Right hindlimb (tissue), 1 donor: ENCODE data around the gene DNAH1.
"Not testable (repeated sequence)": the region's sequence is repeated elsewhere in the genome, so short reads cannot be mapped to it uniquely, and the experiment has no call there.

ENCODE experiments used
- DNase-seq: peaks from one replicate; pipeline ENCODE4 v3.0.0-alpha.2; 2018

DNAH1 gene

GRCh38 chr3:52313774-52314188 is 2.3 kb upstream of the DNAH1 start:
- DNase-seq = no peak

GRCh38 chr3:52314489-52314888 is 1.6 kb upstream of the DNAH1 start:
- DNase-seq = no peak

- DNase-seq = no peak
Observed at GRCh38 chr3:52315006-52315405, 1.1 kb upstream of the DNAH1 start.

GRCh38 chr3:52317208-52318000 is 1.3 kb downstream of the DNAH1 start:
- peak; percentile 60 for DNase-seq

GRCh38 chr3:52318186-52318816 is 2.2 kb downstream of the DNAH1 start:
- peak; percentile 65 for DNase-seq

- no peak for DNase-seq
Observed at GRCh38 chr3:52319921-52320595, 3.9 kb downstream of the DNAH1 start.

- peak; percentile 7 for DNase-seq
Observed at GRCh38 chr3:52321481-52321880, 5.4 kb downstream of the DNAH1 start.

GRCh38 chr3:52322466-52322865 is 6.3 kb downstream of the DNAH1 start:
- peak; percentile 6 for DNase-seq

GRCh38 chr3:52323526-52324295 is 7.6 kb downstream of the DNAH1 start:
- peak; percentile 11 for DNase-seq

- DNase-seq = no peak
Observed at GRCh38 chr3:52324676-52325075, 8.6 kb downstream of the DNAH1 start.

- DNase-seq = no peak
Observed at GRCh38 chr3:52325686-52326085, 9.6 kb downstream of the DNAH1 start.

GRCh38 chr3:52326976-52327375 is 10.9 kb downstream of the DNAH1 start:
- no peak for DNase-seq

- no peak for DNase-seq
Observed at GRCh38 chr3:52327486-52328290, 11.6 kb downstream of the DNAH1 start.

- DNase-seq = no peak
Observed at GRCh38 chr3:52328536-52329080, 12.5 kb downstream of the DNAH1 start.

- no peak for DNase-seq
Observed at GRCh38 chr3:52330194-52330805, 14.2 kb downstream of the DNAH1 start.

GRCh38 chr3:52331091-52331490 is 15.0 kb downstream of the DNAH1 start:
- no peak for DNase-seq

GRCh38 chr3:52331906-52332305 is 15.8 kb downstream of the DNAH1 start:
- no peak for DNase-seq

GRCh38 chr3:52333869-52334557 is 17.9 kb downstream of the DNAH1 start:
- DNase-seq = no peak

- not testable (repeated sequence) for DNase-seq
Observed at GRCh38 chr3:52338131-52338530, 22.0 kb downstream of the DNAH1 start.

GRCh38 chr3:52339612-52340011 is 23.5 kb downstream of the DNAH1 start:
- peak; percentile 46 for DNase-seq

- no peak for DNase-seq
Observed at GRCh38 chr3:52341123-52341522, 25.0 kb downstream of the DNAH1 start.
